H9 (cell line): Measurements from ENCODE around the gene PPARA. TPM values are rescaled to one million over a fixed set of nuclear protein-coding genes. Genes with fewer than 3 reads are reported as not detected.

Experiments used
- DNase-seq: peaks from one replicate; pipeline ENCODE4 v3.0.0-alpha.2; 2017
- H2AFZ ChIP-seq: one replicate; pipeline ENCODE4 v1.6.1; 2013; ENCODE audit warnings: mild to moderate bottlenecking, low read length, control low read depth, moderate library complexity
- H2AK5ac ChIP-seq: 2 replicates; pipeline ENCODE4 v1.6.1; 2013; ENCODE audit warnings: low read length, control low read depth, mixed read lengths; ENCODE audit not compliant: insufficient read length
- H2BK120ac ChIP-seq: one replicate; pipeline ENCODE4 v1.6.1; 2013; ENCODE audit warnings: low read depth, mild to moderate bottlenecking, low read length, control low read depth, inconsistent platforms; ENCODE audit not compliant: poor library complexity, severe bottlenecking
- H2BK12ac ChIP-seq: 2 replicates; pipeline ENCODE4 v1.6.1; 2013; ENCODE audit warnings: low read length, control low read depth, mixed read lengths, low read depth; ENCODE audit not compliant: insufficient read length
- H2BK15ac ChIP-seq: 2 replicates; pipeline ENCODE4 v1.6.1; 2013; ENCODE audit warnings: low read depth, low read length, control low read depth
- H2BK20ac ChIP-seq: one replicate; pipeline ENCODE4 v1.6.1; 2013; ENCODE audit warnings: low read depth, mild to moderate bottlenecking, low read length, control low read depth, inconsistent platforms; ENCODE audit not compliant: poor library complexity, severe bottlenecking
- H2BK5ac ChIP-seq: 2 replicates; pipeline ENCODE4 v1.6.1; 2013; ENCODE audit warnings: low read length, control low read depth, mixed read lengths; ENCODE audit not compliant: insufficient read length
- H3K14ac ChIP-seq: 2 replicates; pipeline ENCODE4 v1.6.1; 2013; ENCODE audit warnings: low read length, control low read depth; ENCODE audit not compliant: insufficient read depth
- H3K18ac ChIP-seq: 2 replicates; pipeline ENCODE4 v1.6.1; 2013; ENCODE audit warnings: low read depth, mild to moderate bottlenecking, mixed read lengths, low read length, control low read depth; ENCODE audit not compliant: insufficient read length
- H3K23ac ChIP-seq: 2 replicates; pipeline ENCODE4 v1.6.1; 2013; ENCODE audit warnings: low read length, control low read depth, mixed read lengths, low read depth; ENCODE audit not compliant: insufficient read length
- H3K23me2 ChIP-seq: 2 replicates; pipeline ENCODE4 v1.6.1; 2013; ENCODE audit warnings: low read depth, mild to moderate bottlenecking, mixed read lengths, low read length, control low read depth; ENCODE audit not compliant: insufficient read length, poor library complexity, severe bottlenecking
- H3K27ac ChIP-seq: 2 replicates; pipeline ENCODE4 v1.5.1; 2013; ENCODE audit warnings: low read length, control low read depth, mixed read lengths, low read depth; ENCODE audit not compliant: insufficient read length
- H3K27me3 ChIP-seq: 2 replicates; pipeline ENCODE4 v1.6.1; 2013; ENCODE audit warnings: low read length, control low read depth, inconsistent platforms; ENCODE audit not compliant: insufficient read depth
- H3K4ac ChIP-seq: 2 replicates; pipeline ENCODE4 v1.6.1; 2013; ENCODE audit warnings: low read depth, mild to moderate bottlenecking, control low read depth, inconsistent platforms, low read length, moderate library complexity
- H3K4me1 ChIP-seq: 2 replicates; pipeline ENCODE4 v1.6.1; 2013; ENCODE audit warnings: low read length, control low read depth, inconsistent platforms; ENCODE audit not compliant: insufficient read depth
- H3K4me2 ChIP-seq: 2 replicates; pipeline ENCODE4 v1.6.1; 2013; ENCODE audit warnings: low read length, control low read depth, mixed read lengths; ENCODE audit not compliant: insufficient read length, insufficient read depth
- H3K56ac ChIP-seq: 2 replicates; pipeline ENCODE4 v1.6.1; 2013; ENCODE audit warnings: low read depth, mild to moderate bottlenecking, mixed read lengths, low read length, control low read depth; ENCODE audit not compliant: insufficient read length
- H3K79me1 ChIP-seq: 2 replicates; pipeline ENCODE4 v1.6.1; 2013; ENCODE audit warnings: low read depth, mild to moderate bottlenecking, moderate library complexity, low read length, control low read depth, inconsistent platforms; ENCODE audit not compliant: insufficient read depth, poor library complexity, severe bottlenecking
- H3K79me2 ChIP-seq: 2 replicates; pipeline ENCODE4 v1.6.1; 2013; ENCODE audit warnings: low read length, control low read depth, inconsistent platforms; ENCODE audit not compliant: insufficient read depth
- H3K9ac ChIP-seq: 2 replicates; pipeline ENCODE4 v1.6.1; 2013; ENCODE audit warnings: low read length, control low read depth, mixed read lengths; ENCODE audit not compliant: insufficient read length; ENCODE audit errors: extremely low read depth
- H3K9me3 ChIP-seq: one replicate; pipeline ENCODE4 v1.6.1; 2013; ENCODE audit warnings: low read depth, low read length, inconsistent platforms; ENCODE audit not compliant: control insufficient read depth
- H3T11ph ChIP-seq: one replicate; pipeline ENCODE4 v1.6.1; 2013; ENCODE audit warnings: mild to moderate bottlenecking, low read length, control low read depth, inconsistent platforms
- H4K20me1 ChIP-seq: one replicate; pipeline ENCODE4 v1.6.1; 2013; ENCODE audit not compliant: control insufficient read depth, insufficient read length, insufficient read depth
- H4K5ac ChIP-seq: 2 replicates; pipeline ENCODE4 v1.6.1; 2013; ENCODE audit warnings: low read depth, mild to moderate bottlenecking, mixed read lengths, low read length, control low read depth; ENCODE audit not compliant: insufficient read length
- H4K8ac ChIP-seq: replicated peaks from 2 replicates; pipeline ENCODE4 v1.6.1; 2013; ENCODE audit warnings: low read length, control low read depth, mixed read lengths, low read depth; ENCODE audit not compliant: insufficient read length
- H4K91ac ChIP-seq: 2 replicates; pipeline ENCODE4 v1.6.1; 2013; ENCODE audit warnings: low read depth, mild to moderate bottlenecking, moderate library complexity, mixed read lengths, low read length, control low read depth; ENCODE audit not compliant: insufficient read length
- H3K27ac Mint-ChIP-seq, 3 experiments: 2 replicates in 2 of 3; 3 replicates in 1 of 3; pipeline ENCODE4 v1.8.0; 2020 to 2021; ENCODE audit warnings: mixed read lengths in 3 of 3, mild to moderate bottlenecking in 1 of 3, moderate library complexity in 1 of 3
- H3K27me3 Mint-ChIP-seq: 2 replicates; pipeline ENCODE4 v1.8.0; 2021; ENCODE audit warnings: low read depth, mild to moderate bottlenecking, moderate library complexity, mixed read lengths
- H3K36me3 Mint-ChIP-seq, 3 experiments: 2 replicates in 2 of 3; 3 replicates in 1 of 3; pipeline ENCODE4 v1.8.0; 2020 to 2021; ENCODE audit warnings: low read depth in 3 of 3, mixed read lengths in 3 of 3; ENCODE audit not compliant: insufficient read depth in 1 of 3
- H3K4me1 Mint-ChIP-seq, 2 experiments: 2 replicates each; pipeline ENCODE4 v1.8.0; 2020; ENCODE audit warnings: mixed read lengths in 2 of 2
- H3K4me3 Mint-ChIP-seq, 2 experiments: 2 replicates in 1 of 2; 3 replicates in 1 of 2; pipeline ENCODE4 v1.8.0; 2020 to 2021; ENCODE audit warnings: mild to moderate bottlenecking in 2 of 2, mixed read lengths in 2 of 2, moderate library complexity in 1 of 2
- H3K9me3 Mint-ChIP-seq, 2 experiments: 2 replicates in 1 of 2; 3 replicates in 1 of 2; pipeline ENCODE4 v1.8.0; 2020; ENCODE audit warnings: mild to moderate bottlenecking in 2 of 2, mixed read lengths in 2 of 2, moderate library complexity in 1 of 2
- CTCF ChIP-seq: fragments of 200-600 bp; sonication (generic); conservative IDR thresholded peaks from 3 replicates; pipeline ENCODE4 v1.8.0; 2021; ENCODE audit warnings: antibody characterized with exemption, mild to moderate bottlenecking
- WGBS: extraction: QIAGEN DNeasy Blood & Tissue Kit; methylation state at CpG from one replicate; pipeline ENCODE4 v1.1.7; 2013; ENCODE audit warnings: missing lambda C conversion rate, low lambda C conversion rate, mixed read lengths; ENCODE audit not compliant: insufficient read length; ENCODE audit errors: extremely low coverage; 5-methylcytosine and 5-hydroxymethylcytosine counted together
- total RNA-seq: library from RNA; stranded (reverse); gene quantifications from 2 replicates; pipeline ENCODE4 v1.2.1, GENCODE V29; 2021

PPARA gene
- total RNA-seq, 1 experiment from 2014 or later, result 7.3 TPM

GRCh38 chr22:46276563-46276962 is 126.2 kb downstream of the PPARA start:
- no peak overlapping the region for H3K23ac ChIP-seq
- H4K5ac ChIP-seq, result no peak overlapping the region
- no peaks in the 10 kb centered on the region for H3K9me3 ChIP-seq
- H3T11ph ChIP-seq, result no peak overlapping the region
- no peak overlapping the region for H2AFZ ChIP-seq
- H3K36me3 Mint-ChIP-seq, result peaks cover 22 to 61% (median 59%) of the 10 kb centered on the region in 3 experiments; a peak in 6 of 7 replicates
- H3K18ac ChIP-seq, result no peak overlapping the region
- no peaks in the 10 kb centered on the region for H3K79me1 ChIP-seq
- no peak overlapping the region for H3K27ac Mint-ChIP-seq
- no peaks in the 10 kb centered on the region for H3K4me1 ChIP-seq
- no CpG with 5 or more reads among the region's 7 CpGs for WGBS
- no peak overlapping the region for H3K4me2 ChIP-seq
- TF ChIP-seq CTCF, result no peak
- no peak overlapping the region for H3K9ac ChIP-seq
- H3K23me2 ChIP-seq, result no peaks in the 10 kb centered on the region
- H3K4ac ChIP-seq, result no peak overlapping the region
- no peak overlapping the region for H2BK12ac ChIP-seq
- no peak overlapping the region for H3K14ac ChIP-seq
- no peak overlapping the region for H2BK5ac ChIP-seq
- H2BK20ac ChIP-seq, result no peak overlapping the region
- no peak overlapping the region for H4K91ac ChIP-seq
- no peak overlapping the region for H3K4me3 Mint-ChIP-seq
- H3K56ac ChIP-seq, result no peak overlapping the region
- H2BK15ac ChIP-seq, result no peak overlapping the region
- no peaks in the 10 kb centered on the region for H3K79me2 ChIP-seq
- H4K8ac ChIP-seq, result no peak overlapping the region
- peaks cover 0 to 5% of the 10 kb centered on the region in 2 experiments; a peak in 1 of 5 replicates for H3K9me3 Mint-ChIP-seq
- H3K27ac ChIP-seq, result no peak overlapping the region
- no peaks in the 10 kb centered on the region for H3K27me3 ChIP-seq
- DNase-seq, result no peak
- no peak overlapping the region for H2AK5ac ChIP-seq
- no peaks in the 10 kb centered on the region for H4K20me1 ChIP-seq
- H2BK120ac ChIP-seq, result no peak overlapping the region
- no peaks in the 10 kb centered on the region for H3K4me1 Mint-ChIP-seq
- no peaks in the 10 kb centered on the region for H3K27me3 Mint-ChIP-seq
